Activated T-cell treated with anti-CD3 and anti-CD28 coated beads for 4 hours (primary cell): ENCODE measurements around the gene BCAS4.
A peak's percentile ranks its signal among the peaks of the same experiment; 100 is the strongest.
"Not testable (repeated sequence)": the region's sequence is repeated elsewhere in the genome, so short reads cannot be mapped to it uniquely, and the experiment has no call there.

Source experiments
- DNase-seq: peaks from one replicate; pipeline ENCODE4 v3.0.0-alpha.2; 2020

BCAS4 gene

GRCh38 chr20:50772420-50773185 is 22.3 kb upstream of the BCAS4 start:
- DNase-seq = no peak

- no peak for DNase-seq
These were observed 20.3 kb upstream of the BCAS4 start for GRCh38 chr20:50774515-50774914.

GRCh38 chr20:50776122-50776817 is 18.6 kb upstream of the BCAS4 start:
- DNase-seq = no peak

- DNase-seq = no peak
These were observed 17.5 kb upstream of the BCAS4 start for GRCh38 chr20:50777373-50777772.

GRCh38 chr20:50778994-50779393 is 15.9 kb upstream of the BCAS4 start:
- not testable (repeated sequence) for DNase-seq

- DNase-seq = no peak
These were observed 11.5 kb upstream of the BCAS4 start for GRCh38 chr20:50783390-50783789.

GRCh38 chr20:50783903-50784302 is 11.0 kb upstream of the BCAS4 start:
- DNase-seq = no peak

- no peak for DNase-seq
These were observed 10.4 kb upstream of the BCAS4 start for GRCh38 chr20:50784464-50784863.

GRCh38 chr20:50786703-50787102 is 8.2 kb upstream of the BCAS4 start:
- no peak for DNase-seq

- no peak for DNase-seq
These were observed 7.7 kb upstream of the BCAS4 start for GRCh38 chr20:50787181-50787580.

GRCh38 chr20:50788045-50788991 is 6.5 kb upstream of the BCAS4 start:
- DNase-seq = no peak

- DNase-seq = no peak
These were observed 4.8 kb upstream of the BCAS4 start for GRCh38 chr20:50789968-50790650.

- peak; percentile 63 for DNase-seq
These were observed 4.1 kb upstream of the BCAS4 start for GRCh38 chr20:50790651-50791277.

- no peak for DNase-seq
These were observed 1.9 kb upstream of the BCAS4 start for GRCh38 chr20:50792708-50793574.

GRCh38 chr20:50793575-50794016 is 1.3 kb upstream of the BCAS4 start:
- not testable (repeated sequence) for DNase-seq

- DNase-seq = no peak
These were observed 548 bp upstream of the BCAS4 start for GRCh38 chr20:50794181-50794845.

GRCh38 chr20:50797142-50797541 is 2.3 kb downstream of the BCAS4 start:
- no peak for DNase-seq

GRCh38 chr20:50798650-50799049 is 3.8 kb downstream of the BCAS4 start:
- no peak for DNase-seq

GRCh38 chr20:50799176-50799889 is 4.5 kb downstream of the BCAS4 start:
- no peak for DNase-seq
